T-cell (primary cell): ENCODE measurements around the gene GNG10. TPM values are rescaled to one million over a fixed set of nuclear protein-coding genes. Genes with fewer than 3 reads are reported as not detected.

Experiments
- ATAC-seq, 4 experiments: fragments of 200-7000 bp in 3 of 4; fragments of 150-1000 bp in 1 of 4; cut with Tn5 transposase; replicated peaks in 1 of 4; 1 replicate in 3 of 4; 2 replicates in 1 of 4; pipeline ENCODE4 v1.10.0; 2021; ENCODE audit warnings: moderate library complexity in 3 of 4, mild to moderate bottlenecking in 2 of 4, moderate number of reproducible peaks in 1 of 4
- CTCF ChIA-PET, 2 donors: fragments of 300-600 bp; sonication (Branson Sonifier 250); formaldehyde crosslinking; loops; one replicate each; lab custom pipeline; 2022; ENCODE audit warnings: antibody characterized with exemption in 2 of 2; lab: Charles Lee
- POLR2A ChIA-PET, 2 donors: fragments of 300-600 bp; sonication (Branson Sonifier 250); formaldehyde crosslinking; loops; one replicate each; lab custom pipeline; 2022; ENCODE audit warnings: antibody characterized with exemption in 2 of 2; lab: Charles Lee
- DNase-seq, 35 experiments: peaks; one replicate each; pipeline versions ENCODE4 v3.0.0 to v3.0.0-alpha.2; 2013 to 2023
- H3K27ac ChIP-seq: one replicate; pipeline ENCODE4 v1.5.1; 2013; ENCODE audit warnings: low read length
- H3K27me3 ChIP-seq, 2 experiments: replicated peaks in 1 of 2; 1 replicate in 1 of 2; 2 replicates in 1 of 2; pipeline versions ENCODE4 v1.6.1 to v1.7.0; 2013; ENCODE audit warnings: low read length in 1 of 2, mixed read lengths in 1 of 2; ENCODE audit not compliant: control insufficient read depth in 2 of 2, insufficient read depth in 2 of 2; ENCODE audit errors: extremely low read depth in 1 of 2
- H3K36me3 ChIP-seq, 2 donors: 1 replicate in 1 of 2; 2 replicates in 1 of 2; pipeline versions ENCODE4 v1.6.1 to v1.7.0; 2013; ENCODE audit warnings: low read length in 1 of 2; ENCODE audit not compliant: control insufficient read depth in 2 of 2, insufficient read depth in 1 of 2; ENCODE audit errors: extremely low read depth in 1 of 2
- H3K4me1 ChIP-seq, 2 experiments: 1 replicate in 1 of 2; 2 replicates in 1 of 2; pipeline versions ENCODE4 v1.6.1 to v1.7.0; 2013; ENCODE audit warnings: low read length in 2 of 2, mixed read lengths in 1 of 2; ENCODE audit not compliant: insufficient read depth in 2 of 2, control insufficient read depth in 1 of 2; ENCODE audit errors: extremely low read depth in 1 of 2
- H3K4me3 ChIP-seq, 2 donors: 1 replicate in 1 of 2; 2 replicates in 1 of 2; pipeline versions ENCODE4 v1.5.1 to v1.7.0; 2013; ENCODE audit warnings: mild to moderate bottlenecking in 2 of 2, low read length in 1 of 2, moderate library complexity in 1 of 2; ENCODE audit not compliant: control insufficient read depth in 1 of 2; ENCODE audit errors: extremely low read depth in 1 of 2
- H3K9me3 ChIP-seq: 2 replicates; pipeline ENCODE4 v1.7.0; 2013
- H3K27ac Mint-ChIP-seq, 2 donors: one replicate each; pipeline ENCODE4 v1.8.0; 2020 to 2021; ENCODE audit warnings: mild to moderate bottlenecking in 2 of 2, mixed read lengths in 2 of 2
- H3K27me3 Mint-ChIP-seq, 2 donors: one replicate each; pipeline ENCODE4 v1.8.0; 2021 to 2022; ENCODE audit warnings: mixed read lengths in 2 of 2
- H3K36me3 Mint-ChIP-seq: one replicate; pipeline ENCODE4 v1.8.0; 2021; ENCODE audit warnings: mixed read lengths
- H3K4me1 Mint-ChIP-seq, 3 donors: one replicate each; pipeline ENCODE4 v1.8.0; 2020 to 2022; ENCODE audit warnings: mixed read lengths in 3 of 3, mild to moderate bottlenecking in 1 of 3
- H3K4me3 Mint-ChIP-seq, 3 donors: one replicate each; pipeline ENCODE4 v1.8.0; 2020 to 2022; ENCODE audit warnings: mild to moderate bottlenecking in 3 of 3, mixed read lengths in 3 of 3, moderate library complexity in 3 of 3
- H3K9me3 Mint-ChIP-seq, 3 donors: one replicate each; pipeline ENCODE4 v1.8.0; 2020 to 2022; ENCODE audit warnings: mixed read lengths in 3 of 3
- WGBS: methylation state at CpG from one replicate; pipeline ENCODE4 v1.1.5; 2013; ENCODE audit warnings: missing lambda C conversion rate; ENCODE audit not compliant: insufficient coverage; 5-methylcytosine and 5-hydroxymethylcytosine counted together
- total RNA-seq, 35 experiments: library from RNA in 6 of 35; stranded (reverse) in 6 of 35; fragments of 120-200 nt in 1 of 35; gene quantifications; one replicate each; pipeline versions ENCODE4 v1.2.1 to v1.2.4 and lab custom pipeline; 2013 to 2026

GNG10 gene
- total RNA-seq, 5 donors from 2014 or later (not counting 1 experiment from before 2014, with no cell fraction given): 6.1 to 11.7 (median 7.7) TPM

DNA sequence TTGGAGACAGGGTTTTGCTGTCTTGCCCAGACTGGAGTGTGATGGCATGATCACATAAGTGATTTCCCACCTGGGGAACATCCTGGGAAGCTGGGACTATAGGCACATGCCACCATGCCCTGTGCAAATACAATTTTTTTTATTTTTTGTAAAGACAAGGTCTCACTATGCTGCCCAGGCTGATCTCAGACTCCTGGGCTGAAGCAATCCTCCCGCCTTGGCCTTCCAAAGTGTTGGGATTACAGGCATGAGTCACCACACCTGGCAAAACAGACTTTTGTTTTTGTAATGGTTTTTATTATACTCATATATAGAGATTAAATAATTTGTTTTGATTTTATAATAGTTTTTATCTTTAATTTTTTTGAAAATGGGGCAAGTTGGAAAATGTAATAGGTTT, 15.6 kb upstream of the GNG10 start:
- no peaks in the 10 kb centered on the region for H3K9me3 ChIP-seq
- no peaks in the 10 kb centered on the region for H3K27me3 Mint-ChIP-seq
- no peaks in the 10 kb centered on the region for H3K4me1 Mint-ChIP-seq
- ChIA-PET POLR2A (interaction anchor here in 1 of 2 donors (0.6 kb wide), 1 partner anchor 16 kb away, joined by 5 read pairs; no protein-coding TSS in a partner anchor), CTCF (interaction anchor here in 1 of 2 donors (0.7 kb wide), 1 partner anchor 431 kb away, joined by 3 read pairs; no protein-coding TSS in a partner anchor)
- ATAC-seq (no peak), DNase-seq (no peak)
- H3K4me3 ChIP-seq: no peak overlapping the region
- H3K36me3 ChIP-seq: peaks cover 0 to 17% of the 10 kb centered on the region in 2 donors
- H3K27ac ChIP-seq: no peak overlapping the region
- WGBS: no CpG with 5 or more reads among the region's 1 CpG
- H3K9me3 Mint-ChIP-seq: no peaks in the 10 kb centered on the region
- H3K4me3 Mint-ChIP-seq: no peak overlapping the region
- H3K36me3 Mint-ChIP-seq: peaks cover 36% of the 10 kb centered on the region
- H3K27ac Mint-ChIP-seq: no peak overlapping the region
- no peaks in the 10 kb centered on the region for H3K4me1 ChIP-seq
- no peaks in the 10 kb centered on the region for H3K27me3 ChIP-seq

DNA sequence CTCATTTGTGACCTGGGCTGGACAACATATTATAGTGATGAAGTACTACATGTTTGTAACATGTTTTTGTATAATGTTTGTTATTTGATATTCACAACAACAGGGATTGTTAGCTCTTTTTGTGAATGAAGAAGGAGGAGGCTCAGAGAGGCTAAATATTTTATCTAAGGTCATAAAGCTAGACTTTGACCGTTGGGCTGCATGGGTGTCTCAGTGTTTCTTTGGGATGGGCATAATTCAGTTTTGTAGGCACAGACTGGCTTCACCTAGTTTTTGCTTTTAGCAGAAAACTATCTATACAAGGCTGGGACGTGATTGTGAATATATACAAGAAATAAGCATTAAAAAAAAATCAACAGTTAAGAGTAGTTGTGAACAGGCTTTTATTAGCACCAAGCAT, 15.0 kb upstream of the GNG10 start:
- H3K9me3 ChIP-seq: no peaks in the 10 kb centered on the region
- Mint-ChIP-seq H3K9me3 (no peaks in the 10 kb centered on the region), H3K4me1 (no peaks in the 10 kb centered on the region), H3K4me3 (no peak overlapping the region), H3K27me3 (no peaks in the 10 kb centered on the region), H3K27ac (no peak overlapping the region), H3K36me3 (peaks cover 36% of the 10 kb centered on the region)
- H3K27ac ChIP-seq: no peak overlapping the region
- WGBS: 100% methylated on average over 1 of the region's 2 CpGs
- H3K4me1 ChIP-seq: no peaks in the 10 kb centered on the region
- DNase-seq (no peak), ATAC-seq (no peak)
- no peaks in the 10 kb centered on the region for H3K27me3 ChIP-seq
- H3K4me3 ChIP-seq: no peak overlapping the region
- ChIA-PET POLR2A (no interaction called here), CTCF (no interaction called here)
- H3K36me3 ChIP-seq: peaks cover 0 to 17% of the 10 kb centered on the region in 2 donors

DNA sequence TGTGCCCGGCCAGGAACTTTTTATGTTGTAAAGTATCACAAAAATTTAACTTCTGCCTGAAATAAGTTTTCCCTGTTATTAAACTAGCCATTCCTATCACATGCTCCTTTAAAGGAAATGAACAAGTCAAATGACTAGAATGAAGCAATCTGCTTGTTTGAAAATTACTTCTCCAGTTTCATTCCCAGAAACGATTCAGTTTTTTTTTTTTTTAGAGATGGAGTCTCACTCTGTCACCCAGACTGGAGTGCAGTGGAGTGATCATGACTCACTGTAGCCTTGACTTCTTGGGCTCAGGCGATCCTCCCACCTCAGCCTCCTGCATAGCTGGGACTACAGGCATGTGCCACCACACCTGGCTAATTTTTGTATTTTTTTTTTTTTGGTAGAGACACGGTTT, 13.3 kb upstream of the GNG10 start:
- no peak for DNase-seq
- Histone ChIP-seq H3K27me3 (no peaks in the 10 kb centered on the region), H3K4me3 (no peak overlapping the region), H3K4me1 (no peaks in the 10 kb centered on the region), H3K36me3 (peaks cover 0 to 14% of the 10 kb centered on the region in 2 donors), H3K27ac (no peak overlapping the region), H3K9me3 (no peaks in the 10 kb centered on the region)
- no peaks in the 10 kb centered on the region for H3K27me3 Mint-ChIP-seq
- CTCF ChIA-PET: no interaction called here
- no peaks in the 10 kb centered on the region for H3K4me1 Mint-ChIP-seq
- no peaks in the 10 kb centered on the region for H3K9me3 Mint-ChIP-seq
- no CpG with 5 or more reads among the region's 4 CpGs for WGBS
- H3K4me3 Mint-ChIP-seq: no peak overlapping the region
- no peak overlapping the region for H3K27ac Mint-ChIP-seq
- peaks cover 35% of the 10 kb centered on the region for H3K36me3 Mint-ChIP-seq
- ATAC-seq: no peak
- POLR2A ChIA-PET: interaction anchor here in 1 of 2 donors (0.7 kb wide), 1 partner anchor 45 kb away, joined by 3 read pairs; no protein-coding TSS in a partner anchor

DNA sequence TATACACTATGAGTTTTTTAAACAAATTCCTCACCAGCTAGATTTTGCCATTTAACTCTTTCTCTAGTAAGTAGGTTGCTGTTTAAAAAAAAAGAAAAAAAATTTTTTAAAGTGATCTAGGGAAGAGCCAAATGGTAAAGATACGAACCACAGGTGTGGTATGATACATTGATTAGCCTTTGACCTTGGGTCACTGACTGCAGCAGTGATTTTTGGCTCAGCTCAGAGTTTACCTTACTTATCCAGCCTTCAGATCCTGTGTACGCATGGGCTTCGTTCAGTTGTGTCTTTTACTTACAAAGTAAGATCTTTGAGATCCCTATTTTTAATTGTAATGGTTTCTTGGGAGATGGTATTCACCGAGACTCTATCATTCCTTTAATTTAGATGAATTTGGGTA, 12.4 kb upstream of the GNG10 start:
- H3K27ac Mint-ChIP-seq: no peak overlapping the region
- H3K4me3 Mint-ChIP-seq: no peak overlapping the region
- peaks cover 39% of the 10 kb centered on the region for H3K36me3 Mint-ChIP-seq
- Histone ChIP-seq H3K9me3 (no peaks in the 10 kb centered on the region), H3K4me3 (no peak overlapping the region), H3K27ac (no peak overlapping the region), H3K36me3 (peaks cover 0 to 16% of the 10 kb centered on the region in 2 donors), H3K27me3 (no peaks in the 10 kb centered on the region), H3K4me1 (no peaks in the 10 kb centered on the region)
- ChIA-PET POLR2A (no interaction called here), CTCF (no interaction called here)
- no peak for ATAC-seq
- no peak for DNase-seq
- no peaks in the 10 kb centered on the region for H3K27me3 Mint-ChIP-seq
- H3K4me1 Mint-ChIP-seq: no peaks in the 10 kb centered on the region
- WGBS: 83% methylated on average over 1 of the region's 4 CpGs
- no peaks in the 10 kb centered on the region for H3K9me3 Mint-ChIP-seq

DNA sequence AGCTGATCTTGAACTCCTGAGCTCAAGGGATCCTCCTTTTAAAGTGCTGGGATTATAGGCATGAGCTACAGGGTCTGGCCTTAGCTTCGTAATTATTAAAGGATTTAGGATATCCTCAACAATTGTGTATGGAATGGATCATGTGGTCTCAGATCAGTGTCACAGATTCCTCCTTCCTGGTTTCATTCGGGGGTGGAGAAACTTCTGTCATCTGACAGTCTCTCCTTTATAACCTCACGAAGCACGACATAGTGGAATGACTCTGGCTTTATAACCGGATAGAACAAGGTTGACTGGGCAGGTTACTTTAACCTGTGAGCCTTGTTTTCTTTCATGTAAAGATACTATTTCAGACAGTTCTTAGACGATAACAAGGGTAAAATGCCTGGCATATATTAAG, 4.4 kb upstream of the GNG10 start:
- ATAC-seq (no peak), DNase-seq (no peak)
- 80% methylated on average over 1 of the region's 6 CpGs for WGBS
- no peak overlapping the region for H3K4me3 Mint-ChIP-seq
- Histone ChIP-seq H3K4me1 (peaks cover 0 to 9% of the 10 kb centered on the region in 2 experiments), H3K27ac (no peak overlapping the region), H3K27me3 (no peaks in the 10 kb centered on the region), H3K36me3 (peaks cover 0 to 3% of the 10 kb centered on the region in 2 donors), H3K9me3 (no peaks in the 10 kb centered on the region), H3K4me3 (no peak overlapping the region)
- ChIA-PET CTCF (no interaction called here), POLR2A (no interaction called here)
- no peaks in the 10 kb centered on the region for H3K9me3 Mint-ChIP-seq
- peaks cover 18% of the 10 kb centered on the region for H3K36me3 Mint-ChIP-seq
- H3K4me1 Mint-ChIP-seq: peaks cover 5 to 16% (median 11%) of the 10 kb centered on the region in 3 donors
- H3K27ac Mint-ChIP-seq: no peak overlapping the region
- no peaks in the 10 kb centered on the region for H3K27me3 Mint-ChIP-seq

DNA sequence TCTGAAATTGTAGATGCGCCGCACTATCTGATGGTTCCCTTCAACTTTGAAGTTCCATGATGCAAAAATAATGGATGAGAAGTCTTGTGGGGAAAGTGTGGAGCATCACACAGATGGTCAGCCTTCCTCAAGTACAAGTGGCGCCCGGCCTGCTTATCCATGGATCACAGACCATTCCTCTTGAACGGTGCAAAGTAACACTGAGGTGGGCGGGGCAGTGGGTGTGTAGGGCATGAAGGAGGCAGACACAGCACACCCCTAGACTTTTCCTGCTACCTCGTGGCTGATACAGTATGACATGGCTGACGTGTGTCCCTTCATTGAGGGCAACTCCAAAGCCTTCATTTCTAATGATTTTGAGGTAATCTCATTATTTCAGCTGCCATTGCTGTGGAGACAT, 2.5 kb upstream of the GNG10 start:
- H3K4me3 Mint-ChIP-seq: no peak overlapping the region
- peaks cover 21 to 35% (median 27%) of the 10 kb centered on the region in 3 donors for H3K4me1 Mint-ChIP-seq
- Histone ChIP-seq H3K4me3 (no peak overlapping the region), H3K36me3 (peaks cover 0 to under 1% of the 10 kb centered on the region in 2 donors), H3K9me3 (no peaks in the 10 kb centered on the region), H3K27me3 (no peaks in the 10 kb centered on the region), H3K27ac (no peak overlapping the region), H3K4me1 (peaks cover 12 to 28% of the 10 kb centered on the region in 2 experiments)
- CTCF ChIA-PET: no interaction called here
- peaks cover 9% of the 10 kb centered on the region for H3K36me3 Mint-ChIP-seq
- H3K9me3 Mint-ChIP-seq: no peaks in the 10 kb centered on the region
- whole genome bisulfite sequencing: 79% methylated on average over 3 of the region's 8 CpGs
- DNase-seq (no peak), ATAC-seq (no peak)
- POLR2A ChIA-PET: interaction anchor here in 1 of 2 donors (1.1 kb wide), 1 partner anchor 16 kb away, joined by 3 read pairs; no protein-coding TSS in a partner anchor
- no peak overlapping the region for H3K27ac Mint-ChIP-seq
- no peaks in the 10 kb centered on the region for H3K27me3 Mint-ChIP-seq
